ENCODE results near the gene FIGNL2. TPM values are rescaled to one million over a fixed set of nuclear protein-coding genes. Genes with fewer than 3 reads are reported as not detected.

The FIGNL2 gene
- total RNA-seq, 2 donors from 2014 or later, result 0.33 to 0.52 TPM

GRCh38 chr12:51818566-51819300 is 29.8 kb downstream of the FIGNL2 start:
- intact Hi-C loops (cut with DNase I), result loop anchor here (10.0 kb wide), 1 partner anchor 284 kb away; no protein-coding TSS in a partner anchor
- 63 to 66% methylated on average over 3 to 4 of the region's 4 CpGs for WGBS, 2 donors
- no peaks in the 10 kb centered on the region for H3K9me3 ChIP-seq
- peak in 1 of 4 donors; percentile 30 for DNase-seq
- no peaks in the 10 kb centered on the region for H3K36me3 ChIP-seq (replicated peaks in 1 of 2; ENCODE audit: insufficient read depth in 1 of 2, low read depth in 2 of 2)
- TF ChIP-seq POLR2A (IDR thresholded peaks at IDR 0.05), result no peak
- TF ChIP-seq CTCF (IDR thresholded peaks at IDR 0.05), result no peak
- no peaks in the 10 kb centered on the region for H3K27me3 ChIP-seq
- no peak overlapping the region for H3K27ac ChIP-seq
- H3K4me3 ChIP-seq, result no peak overlapping the region
- H3K4me1 ChIP-seq, result peaks cover 40% of the 10 kb centered on the region
- ATAC-seq, result no peak

GRCh38 chr12:51818086-51818485 is 30.4 kb downstream of the FIGNL2 start:
- no peaks in the 10 kb centered on the region for H3K36me3 ChIP-seq (replicated peaks in 1 of 2; ENCODE audit: insufficient read depth in 1 of 2, low read depth in 2 of 2)
- WGBS, 2 donors, result 82 to 83% methylated on average over 2 to 5 of the region's 5 CpGs
- intact Hi-C loops (cut with DNase I), result loop anchor here (10.0 kb wide), 1 partner anchor 283 kb away; no protein-coding TSS in a partner anchor
- TF ChIP-seq CTCF (IDR thresholded peaks at IDR 0.05) (no peak), POLR2A (IDR thresholded peaks at IDR 0.05) (no peak)
- H3K27me3 ChIP-seq, result no peaks in the 10 kb centered on the region
- peaks cover 42% of the 10 kb centered on the region for H3K4me1 ChIP-seq
- no peak overlapping the region for H3K27ac ChIP-seq
- DNase-seq (no peak), ATAC-seq (no peak)
- no peak overlapping the region for H3K4me3 ChIP-seq
- no peaks in the 10 kb centered on the region for H3K9me3 ChIP-seq

- H3K27me3 ChIP-seq, result no peaks in the 10 kb centered on the region
- H3K36me3 ChIP-seq (replicated peaks in 1 of 2; ENCODE audit: insufficient read depth in 1 of 2, low read depth in 2 of 2), result no peaks in the 10 kb centered on the region
- no peaks in the 10 kb centered on the region for H3K9me3 ChIP-seq
- no peak for TF ChIP-seq CTCF (IDR thresholded peaks at IDR 0.05)
- no peak for TF ChIP-seq POLR2A (IDR thresholded peaks at IDR 0.05)
- no peak overlapping the region for H3K27ac ChIP-seq
- H3K4me3 ChIP-seq, result no peak overlapping the region
- peaks cover 41% of the 10 kb centered on the region for H3K4me1 ChIP-seq
- DNase-seq (no peak), ATAC-seq (no peak)
- intact Hi-C loops (cut with DNase I), result loop anchor here (10.0 kb wide), 1 partner anchor 282 kb away; no protein-coding TSS in a partner anchor
- 81 to 83% methylated on average over 8 to 10 of the region's 10 CpGs for WGBS, 2 donors
Observed at GRCh38 chr12:51817027-51817953, 31.2 kb downstream of the FIGNL2 start.

- H3K27me3 ChIP-seq, result no peaks in the 10 kb centered on the region
- no peaks in the 10 kb centered on the region for H3K36me3 ChIP-seq (replicated peaks in 1 of 2; ENCODE audit: insufficient read depth in 1 of 2, low read depth in 2 of 2)
- H3K27ac ChIP-seq, result no peak overlapping the region
- ATAC-seq (no peak), DNase-seq (no peak)
- TF ChIP-seq POLR2A (IDR thresholded peaks at IDR 0.05) (no peak), CTCF (IDR thresholded peaks at IDR 0.05) (no peak)
- intact Hi-C loops (cut with DNase I), result loop anchor here (10.0 kb wide), 1 partner anchor 281 kb away; no protein-coding TSS in a partner anchor
- peaks cover 28% of the 10 kb centered on the region for H3K4me1 ChIP-seq
- H3K9me3 ChIP-seq, result no peaks in the 10 kb centered on the region
- H3K4me3 ChIP-seq, result no peak overlapping the region
- 83 to 95% methylated on average over 6 of the region's 6 CpGs for WGBS, 2 donors
Observed at GRCh38 chr12:51815571-51815970, 32.9 kb downstream of the FIGNL2 start.

Data from body of pancreas (tissue), 4 donors.